Thymus (tissue), 11 donors: ENCODE results near the gene IGFL4. TPM values are rescaled to one million over a fixed set of nuclear protein-coding genes. Genes with fewer than 3 reads are reported as not detected.

Source experiments
- DNase-seq, 9 donors: peaks; one replicate each; pipeline ENCODE4 v3.0.0-alpha.2; 2013; ENCODE audit warnings: low spot score in 9 of 9, low read depth in 6 of 9, missing footprints in 1 of 9
- H3K27ac ChIP-seq, 2 donors: one replicate each; pipeline ENCODE4 v1.5.1; 2013; ENCODE audit warnings: control low read depth in 1 of 2, low read depth in 1 of 2, low read length in 1 of 2, mild to moderate bottlenecking in 1 of 2, moderate library complexity in 1 of 2
- H3K27me3 ChIP-seq, 2 donors: one replicate each; pipeline ENCODE4 v1.5.1; 2013; ENCODE audit warnings: low read length in 1 of 2; ENCODE audit not compliant: control insufficient read depth in 2 of 2, insufficient read depth in 1 of 2
- H3K36me3 ChIP-seq, 2 donors: one replicate each; pipeline ENCODE4 v1.5.1; 2013; ENCODE audit warnings: low read length in 1 of 2, mild to moderate bottlenecking in 1 of 2, moderate library complexity in 1 of 2; ENCODE audit not compliant: control insufficient read depth in 2 of 2, insufficient read depth in 2 of 2
- H3K4me1 ChIP-seq, 2 donors: one replicate each; pipeline ENCODE4 v1.5.1; 2013; ENCODE audit warnings: low read length in 2 of 2; ENCODE audit not compliant: control insufficient read depth in 2 of 2, insufficient read depth in 2 of 2
- H3K4me3 ChIP-seq, 2 donors: one replicate each; pipeline ENCODE4 v1.5.1; 2013; ENCODE audit warnings: low read length in 2 of 2, control low read depth in 1 of 2, mild to moderate bottlenecking in 1 of 2
- H3K9me3 ChIP-seq, 2 donors: one replicate each; pipeline ENCODE4 v1.5.1; 2013; ENCODE audit warnings: low read length in 1 of 2, mild to moderate bottlenecking in 1 of 2; ENCODE audit not compliant: control insufficient read depth in 2 of 2, insufficient read depth in 1 of 2
- WGBS: extraction: QIAGEN DNeasy Blood & Tissue Kit; methylation state at CpG from one replicate; pipeline ENCODE4 v1.1.7; 2013; 5-methylcytosine and 5-hydroxymethylcytosine counted together
- polyA plus RNA-seq: library from polyadenylated mRNA; stranded (reverse); fragments of 200-250 nt; gene quantifications from one replicate; pipeline ENCODE4 v1.2.3, GENCODE V29; 2013
- total RNA-seq: library from RNA; stranded (reverse); fragments of 120-200 nt; gene quantifications from one replicate; pipeline ENCODE4 v1.2.4, GENCODE V29; 2013
- donor health status: healthy.

IGFL4 gene
- total and polyA plus RNA-seq, 2 donors, result 0.14 to 0.16 TPM

- peak in 5 of 9 donors; percentile 32 to 69 (median 50) for DNase-seq
- no peaks in the 10 kb centered on the region for H3K9me3 ChIP-seq
- H3K36me3 ChIP-seq, result peaks cover 6 to 11% of the 10 kb centered on the region in 2 donors
- no peak overlapping the region for H3K4me3 ChIP-seq
- H3K27ac ChIP-seq, result no peak overlapping the region
- peaks cover 11 to 17% of the 10 kb centered on the region in 2 donors for H3K27me3 ChIP-seq
- 85% methylated on average over 28 of the region's 28 CpGs for WGBS
- H3K4me1 ChIP-seq, result no peaks in the 10 kb centered on the region
These were observed 31.0 kb downstream of the IGFL4 start for GRCh38 chr19:46009530-46010510.

GRCh38 chr19:46006411-46006810, 34.4 kb downstream of the IGFL4 start:
- no peak for DNase-seq
- Histone ChIP-seq H3K27me3 (peaks cover 0 to under 1% of the 10 kb centered on the region in 2 donors), H3K36me3 (peaks cover 6 to 19% of the 10 kb centered on the region in 2 donors), H3K4me1 (no peaks in the 10 kb centered on the region), H3K9me3 (no peaks in the 10 kb centered on the region), H3K27ac (no peak overlapping the region), H3K4me3 (no peak overlapping the region)
- 97% methylated on average over 13 of the region's 13 CpGs for WGBS

GRCh38 chr19:46002678-46003275, 38.0 kb downstream of the IGFL4 start:
- Histone ChIP-seq H3K4me1 (peaks cover 3 to 17% of the 10 kb centered on the region in 2 donors), H3K27ac (no peak overlapping the region), H3K36me3 (peaks cover 2 to 12% of the 10 kb centered on the region in 2 donors), H3K9me3 (no peaks in the 10 kb centered on the region), H3K4me3 (no peak overlapping the region), H3K27me3 (peaks cover 0 to 23% of the 10 kb centered on the region in 2 donors)
- WGBS, result 99% methylated on average over 15 of the region's 15 CpGs
- no peak for DNase-seq

GRCh38 chr19:46000491-46001246, 40.1 kb downstream of the IGFL4 start:
- Histone ChIP-seq H3K4me1 (peaks cover 8 to 25% of the 10 kb centered on the region in 2 donors), H3K36me3 (peaks cover 8 to 15% of the 10 kb centered on the region in 2 donors), H3K9me3 (no peaks in the 10 kb centered on the region), H3K27me3 (peaks cover 0 to 23% of the 10 kb centered on the region in 2 donors), H3K4me3 (peak overlapping the region in 1 of 2 donors; percentile 11), H3K27ac (no peak overlapping the region)
- peak in 6 of 9 donors; percentile 48 to 83 (median 71) for DNase-seq
- WGBS, result 6% methylated on average over 34 of the region's 34 CpGs

GRCh38 chr19:45999653-46000121, 41.1 kb downstream of the IGFL4 start:
- Histone ChIP-seq H3K4me3 (no peak overlapping the region), H3K27ac (no peak overlapping the region), H3K9me3 (no peaks in the 10 kb centered on the region), H3K27me3 (peaks cover 0 to 23% of the 10 kb centered on the region in 2 donors), H3K4me1 (peaks cover 10 to 26% of the 10 kb centered on the region in 2 donors), H3K36me3 (peaks cover 8 to 15% of the 10 kb centered on the region in 2 donors)
- WGBS, result 38% methylated on average over 14 of the region's 14 CpGs
- no peak for DNase-seq

GRCh38 chr19:45998834-45999233, 42.0 kb downstream of the IGFL4 start:
- Histone ChIP-seq H3K27ac (no peak overlapping the region), H3K36me3 (peaks cover 8 to 15% of the 10 kb centered on the region in 2 donors), H3K27me3 (peaks cover 0 to 23% of the 10 kb centered on the region in 2 donors), H3K4me3 (no peak overlapping the region), H3K9me3 (no peaks in the 10 kb centered on the region), H3K4me1 (peaks cover 11 to 26% of the 10 kb centered on the region in 2 donors)
- 98% methylated on average over 4 of the region's 4 CpGs for WGBS
- no peak for DNase-seq

- H3K27ac ChIP-seq, result no peak overlapping the region
- no peak for DNase-seq
- H3K27me3 ChIP-seq, result peaks cover 0 to 23% of the 10 kb centered on the region in 2 donors
- WGBS, result 91% methylated on average over 8 of the region's 8 CpGs
- peaks cover 11 to 26% of the 10 kb centered on the region in 2 donors for H3K4me1 ChIP-seq
- H3K9me3 ChIP-seq, result no peaks in the 10 kb centered on the region
- H3K36me3 ChIP-seq, result peaks cover 7 to 8% of the 10 kb centered on the region in 2 donors
- H3K4me3 ChIP-seq, result no peak overlapping the region
These were observed 43.9 kb downstream of the IGFL4 start for GRCh38 chr19:45996933-45997332.

- 28% methylated on average over 13 of the region's 13 CpGs for WGBS
These were observed 45.0 kb downstream of the IGFL4 start for GRCh38 chr19:45995715-45996385.

More at GRCh38 chr19:45995715-45996385, 45.0 kb downstream of the IGFL4 start:
- H3K4me1 ChIP-seq, result peaks cover 11 to 22% of the 10 kb centered on the region in 2 donors
- peak overlapping the region in 1 of 2 donors; percentile 58 for H3K27ac ChIP-seq
- peaks cover 0 to 21% of the 10 kb centered on the region in 2 donors for H3K27me3 ChIP-seq
- H3K4me3 ChIP-seq, result peak overlapping the region; percentile 77 to 82
- no peak for DNase-seq
- H3K36me3 ChIP-seq, result peaks cover 7 to 8% of the 10 kb centered on the region in 2 donors
- no peaks in the 10 kb centered on the region for H3K9me3 ChIP-seq
